NCI-H146 treated with DMSO at 0.1 percent for 48 hours (cell line): ENCODE data around the gene GTSE1.

ENCODE experiments used
- DNase-seq: peaks from one replicate; lab custom pipeline; 2025; ENCODE audit not compliant: unreplicated experiment; lab: John Stamatoyannopoulos, UW

The GTSE1 gene

DNA sequence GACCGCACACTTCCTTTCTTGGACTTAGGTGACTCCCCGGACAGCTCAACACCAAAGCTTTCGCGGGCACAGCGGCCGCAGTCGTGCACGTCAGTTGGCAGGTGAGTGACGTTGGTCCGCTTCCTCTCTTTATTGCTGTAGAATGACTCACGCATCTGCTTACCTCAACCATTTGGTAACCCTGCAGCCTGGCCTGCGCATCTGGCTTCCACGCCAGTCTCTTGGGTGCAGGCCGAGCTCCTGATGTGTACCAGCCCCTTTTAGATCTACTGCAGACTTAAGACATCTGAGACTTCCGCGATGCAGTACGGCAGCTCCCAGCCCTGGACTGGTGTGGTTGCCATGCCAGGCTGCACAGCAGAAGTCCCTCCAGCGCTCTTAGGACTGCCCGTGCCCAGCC is 26.5 kb downstream of the GTSE1 start:
- no peak for DNase-seq

DNA sequence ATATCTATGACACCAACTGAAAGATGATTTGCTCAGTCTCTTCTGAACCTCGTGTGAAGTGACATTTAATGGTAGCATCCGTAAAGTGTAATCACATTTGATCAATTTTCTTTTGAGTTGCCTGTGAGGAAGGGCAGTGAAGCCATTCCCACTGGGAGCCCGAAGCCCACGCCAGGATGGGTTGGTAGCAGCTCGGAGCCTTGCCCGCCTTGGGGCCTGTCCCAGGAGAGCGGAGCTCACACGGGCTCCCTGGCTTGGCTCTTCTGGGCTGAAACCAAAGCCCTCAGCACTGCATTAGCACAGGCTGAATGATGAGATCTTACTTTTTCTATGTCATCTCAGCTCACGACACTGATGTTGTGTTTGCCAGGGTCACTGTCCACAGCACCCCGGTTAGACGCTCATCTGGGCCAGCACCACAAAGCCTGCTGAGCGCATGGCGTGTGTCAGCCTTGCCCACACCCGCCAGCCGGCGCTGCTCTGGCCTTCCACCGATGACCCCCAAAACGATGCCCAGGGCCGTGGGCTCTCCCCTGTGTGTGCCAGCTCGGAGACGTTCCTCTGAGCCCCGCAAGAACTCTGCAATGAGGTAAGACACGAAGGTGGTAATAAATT is 29.5 kb downstream of the GTSE1 start:
- DNase-seq = no peak

DNA sequence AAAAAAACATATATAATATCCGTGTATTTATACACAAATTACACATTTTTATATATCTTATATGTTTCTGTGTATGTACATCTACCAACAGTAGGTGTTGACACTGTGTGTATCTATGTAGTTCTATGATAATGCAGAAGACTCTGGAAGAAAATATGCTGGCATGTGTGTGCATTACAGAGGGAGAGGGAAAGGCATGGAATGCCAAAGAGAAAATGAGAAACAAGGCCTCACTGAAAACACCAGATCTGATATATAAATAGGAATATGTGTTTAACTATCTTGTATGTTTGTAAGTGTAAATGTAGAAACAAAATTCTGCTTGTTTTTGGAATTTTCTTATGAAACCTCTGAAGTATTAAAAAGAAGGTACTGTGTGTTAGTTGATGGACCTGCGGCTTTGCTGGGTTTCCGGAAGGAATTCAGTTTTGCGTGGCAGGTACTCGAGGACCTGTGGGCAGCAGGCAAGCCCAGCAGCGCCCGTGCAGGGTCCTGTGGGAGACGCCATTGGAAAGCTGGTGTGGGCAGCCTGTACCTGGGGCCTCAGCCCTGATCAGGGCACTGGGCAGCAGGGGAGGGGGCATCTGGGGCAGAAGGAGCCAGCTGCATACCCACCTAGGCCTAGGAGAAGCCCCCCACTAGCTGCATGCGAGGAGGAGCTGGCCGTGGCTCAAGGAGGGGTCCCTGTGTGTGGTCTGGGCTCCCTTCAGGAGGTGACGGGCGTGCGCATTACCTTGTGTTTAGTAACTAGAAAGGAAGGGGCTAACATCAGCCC is 31.2 kb downstream of the GTSE1 start:
- no peak for DNase-seq

GRCh38 chr22:46328797-46329196 is 32.1 kb downstream of the GTSE1 start:
- DNase-seq = no peak

- no peak for DNase-seq
Measured at GRCh38 chr22:46329616-46330015, 32.9 kb downstream of the GTSE1 start.

DNA sequence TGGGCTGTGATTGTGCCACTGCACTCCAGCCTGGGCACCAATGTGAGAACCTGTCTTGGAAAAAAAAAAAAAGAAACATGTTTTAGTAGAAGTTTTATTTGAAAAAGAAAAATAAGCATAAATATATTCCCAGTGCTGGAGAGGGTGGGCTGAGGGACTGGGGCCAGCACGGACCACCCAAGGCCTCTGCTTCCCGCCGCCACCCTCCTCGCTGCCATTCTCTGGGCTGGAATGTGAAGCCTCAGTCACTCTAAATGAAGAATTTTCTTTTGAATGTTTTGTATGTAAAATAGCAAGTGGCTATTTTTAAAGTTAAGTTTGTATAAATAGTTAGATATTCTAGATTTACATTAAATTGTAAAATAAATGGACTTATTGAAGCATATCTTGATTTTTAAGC is 33.8 kb downstream of the GTSE1 start:
- DNase-seq = no peak

DNA sequence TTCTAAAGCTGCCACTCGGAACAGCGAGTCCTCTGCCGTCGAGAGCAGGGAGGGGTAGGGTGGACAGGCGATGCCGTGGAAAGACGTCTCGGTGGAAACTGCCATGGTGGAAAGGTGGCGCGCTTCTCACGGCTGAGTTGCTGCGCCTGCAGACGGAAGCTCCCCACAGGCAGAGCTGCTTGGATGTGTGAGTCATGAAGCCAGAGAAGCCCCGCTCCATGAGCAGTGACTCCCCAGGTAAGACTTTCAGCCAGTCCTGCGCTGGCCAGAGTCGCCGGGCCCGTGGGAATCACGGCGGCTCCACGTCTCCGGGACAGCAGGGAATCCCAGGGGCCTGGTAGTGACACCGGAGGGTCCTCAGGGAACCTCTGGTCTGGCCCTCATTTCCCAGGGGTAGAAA is 34.8 kb downstream of the GTSE1 start:
- DNase-seq = no peak

GRCh38 chr22:46335201-46336118 is 38.8 kb downstream of the GTSE1 start, which contains the start of gene TRMU:
Gene TRMU (plus strand): TSS chr22:46335714. CDS start chr22:46335765, 51 bp downstream.
- DNase-seq = peak; percentile 31

GRCh38 chr22:46336119-46337078 is 39.7 kb downstream of the GTSE1 start:
- DNase-seq = no peak

DNA sequence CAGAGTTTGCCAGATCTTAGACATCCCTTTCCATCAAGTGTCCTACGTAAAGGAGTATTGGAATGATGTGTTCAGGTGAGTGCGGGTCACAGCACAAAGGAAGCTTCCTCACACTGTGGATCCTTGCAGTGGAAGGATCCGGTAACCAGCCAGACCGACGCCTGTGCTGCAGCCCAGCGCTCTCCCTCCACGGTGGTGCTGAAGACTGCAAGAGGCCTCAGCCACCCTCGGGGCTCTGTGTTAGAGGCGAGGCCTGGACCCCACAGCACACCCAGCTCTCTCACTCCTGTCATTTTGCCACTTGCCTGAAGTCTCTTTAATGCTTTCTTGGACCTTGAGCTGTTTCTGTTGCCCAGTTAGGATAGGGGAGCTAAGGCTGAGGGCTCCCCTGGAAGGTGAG is 41.2 kb downstream of the GTSE1 start:
- no peak for DNase-seq

DNA sequence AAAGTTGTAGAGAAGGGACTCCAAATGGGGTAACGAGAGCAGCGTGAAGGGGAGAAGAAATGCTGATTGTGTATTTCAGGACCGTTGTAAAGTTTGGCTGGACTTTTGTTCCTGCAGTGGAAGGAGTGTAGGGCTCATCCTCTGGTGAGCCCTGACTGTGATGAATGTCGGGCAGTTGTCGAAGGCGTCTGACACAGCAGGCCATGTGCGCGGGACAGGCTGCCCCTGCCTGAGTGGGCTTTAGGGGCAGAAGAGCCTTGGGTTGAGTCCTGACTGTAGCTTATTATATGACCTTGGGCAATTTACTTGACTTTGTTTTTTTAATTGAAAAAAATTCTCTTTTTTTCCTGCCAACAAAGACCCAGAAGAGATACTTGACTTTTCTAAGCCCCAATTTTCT is 42.0 kb downstream of the GTSE1 start:
- no peak for DNase-seq

GRCh38 chr22:46339956-46340355 is 43.3 kb downstream of the GTSE1 start:
- no peak for DNase-seq

- DNase-seq = no peak
Measured at GRCh38 chr22:46340676-46341075, 44.0 kb downstream of the GTSE1 start.

DNA sequence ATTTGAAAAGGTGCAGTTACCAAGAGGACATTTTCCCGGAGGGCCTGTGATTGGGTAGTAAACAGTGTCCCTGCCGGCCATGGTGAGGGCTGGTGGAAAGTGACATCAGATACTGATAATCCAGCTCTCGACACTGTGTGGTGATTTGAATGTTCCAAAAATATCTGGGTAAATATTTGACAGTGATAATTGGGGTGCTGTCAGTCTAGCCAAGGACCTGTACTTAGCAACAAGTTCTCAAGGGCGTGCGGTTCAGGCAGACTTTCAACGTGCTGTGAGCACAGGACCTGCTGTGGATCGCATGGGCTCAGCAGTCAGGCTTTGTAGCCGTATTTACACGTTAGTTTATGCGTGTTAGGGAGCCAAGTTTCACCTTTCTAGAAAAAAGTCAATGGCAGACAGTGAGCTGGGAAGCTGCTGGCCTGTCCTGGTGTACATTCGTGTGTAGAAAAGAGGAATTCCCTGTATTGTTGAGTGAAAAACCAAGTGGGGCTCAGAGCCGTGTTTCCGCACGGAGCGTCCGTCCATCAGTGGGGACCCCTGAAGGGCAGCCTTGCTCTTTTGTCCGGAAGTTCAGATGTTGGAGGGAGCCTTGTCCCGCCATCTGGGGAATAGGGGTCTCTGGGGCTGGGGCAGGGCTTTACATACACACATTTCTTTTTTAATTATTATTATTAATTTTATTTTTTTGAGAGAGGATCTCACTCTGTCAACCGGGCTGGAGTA is 50.2 kb downstream of the GTSE1 start:
- no peak for DNase-seq

DNA sequence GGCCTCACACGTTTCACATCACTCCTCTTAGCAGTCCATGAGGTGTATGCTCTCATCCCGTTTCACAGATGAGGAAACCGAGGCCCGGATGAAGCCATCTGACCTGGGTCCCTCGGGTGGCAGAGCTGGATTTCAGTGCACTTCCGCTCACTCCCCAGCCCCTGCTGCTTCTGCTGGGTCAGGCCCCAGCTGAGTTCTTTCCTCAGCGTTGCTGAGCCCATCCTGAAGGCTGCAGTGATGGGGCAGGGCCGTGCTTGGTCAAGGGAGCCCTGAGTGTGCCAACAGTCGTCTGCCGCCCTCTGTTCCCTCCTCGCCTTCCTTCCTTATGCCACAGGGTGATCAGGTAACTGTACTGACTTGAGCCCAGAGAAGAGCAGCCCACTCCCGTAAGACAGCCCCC is 51.0 kb downstream of the GTSE1 start:
- DNase-seq = no peak

DNA sequence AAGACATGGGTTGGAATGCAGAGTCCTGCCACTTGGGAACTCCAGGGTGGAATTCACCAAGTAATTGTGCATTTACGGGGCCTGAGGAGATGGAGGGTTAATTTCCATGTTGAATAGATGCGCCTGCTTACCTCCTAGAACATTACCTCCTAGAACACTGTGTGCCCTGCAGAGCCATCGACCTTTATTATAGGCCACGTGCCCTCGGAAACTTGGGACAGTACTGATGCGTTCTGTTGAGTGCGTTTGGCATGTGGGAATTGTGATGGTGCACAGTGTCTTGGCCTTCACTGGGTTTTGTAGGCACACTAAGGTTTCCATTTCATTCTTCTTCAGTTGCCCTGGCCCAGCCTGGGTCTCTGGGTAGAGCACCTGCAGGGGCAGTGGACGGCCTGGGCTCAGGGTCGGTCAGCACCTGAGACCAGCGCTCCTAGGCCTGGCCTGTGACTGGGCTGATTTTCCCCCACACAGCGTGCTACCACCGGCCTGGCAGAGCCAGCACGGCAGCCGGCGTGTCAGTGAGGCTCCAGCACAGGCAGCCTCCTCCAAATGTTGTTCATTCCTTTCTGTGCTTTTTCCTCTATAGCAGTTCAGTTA is 51.5 kb downstream of the GTSE1 start:
- no peak for DNase-seq

DNA sequence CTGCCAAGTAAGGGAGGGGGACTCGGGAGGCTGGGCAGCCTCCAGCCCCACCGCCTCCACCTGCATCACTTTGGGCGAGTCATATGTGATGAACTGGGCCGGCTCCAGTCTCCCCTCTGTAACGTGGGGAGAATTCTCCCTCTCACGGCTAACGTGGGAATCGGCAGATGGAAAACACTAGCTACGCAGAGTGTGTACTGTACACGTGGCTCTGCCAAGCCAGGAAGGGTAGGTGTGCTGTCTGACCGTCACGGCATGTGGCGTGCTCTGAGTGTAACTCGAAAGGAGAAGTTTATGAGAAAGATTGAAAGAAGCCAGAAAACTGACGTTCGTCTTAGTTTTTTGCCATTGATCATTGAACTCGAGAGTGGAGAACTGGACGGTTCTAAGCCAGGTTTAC is 52.6 kb downstream of the GTSE1 start:
- no peak for DNase-seq

DNA sequence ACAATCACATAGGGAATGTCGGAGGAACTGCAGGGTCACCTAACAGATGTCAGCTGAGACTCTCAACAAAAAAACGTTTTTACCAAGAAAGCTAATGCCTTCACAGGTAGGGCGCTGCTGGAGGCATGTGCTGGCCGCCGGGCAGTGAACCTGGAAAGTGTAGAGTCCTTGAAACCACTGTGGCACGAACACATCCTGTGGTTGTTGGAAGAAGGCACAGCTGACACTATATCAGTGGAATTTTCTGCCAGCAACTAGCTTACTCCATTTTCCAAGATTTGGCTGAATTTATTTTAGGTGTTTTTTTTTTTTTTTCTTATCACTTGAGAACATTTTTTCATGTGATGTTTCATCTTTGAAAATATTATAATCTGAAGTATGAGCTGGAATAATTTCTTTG is 53.0 kb downstream of the GTSE1 start:
- DNase-seq = no peak

- DNase-seq = no peak
Measured at GRCh38 chr22:46350121-46350520, 53.5 kb downstream of the GTSE1 start.

- DNase-seq = no peak
Measured at GRCh38 chr22:46350646-46351045, 54.0 kb downstream of the GTSE1 start.
